Natural killer cell (primary cell): Measurements from ENCODE around the gene SPESP1. TPM values are rescaled to one million over a fixed set of nuclear protein-coding genes. Genes with fewer than 3 reads are reported as not detected.

ENCODE experiments used
- ATAC-seq, 3 donors: fragments of 150-1000 bp in 2 of 3; fragments of 200-7000 bp in 1 of 3; cut with Tn5 transposase; 1 replicate in 1 of 3; 2 replicates in 2 of 3; pipeline ENCODE4 v1.10.0; 2021; ENCODE audit warnings: mild to moderate bottlenecking in 2 of 3, moderate library complexity in 2 of 3
- DNase-seq, 2 donors: peaks; one replicate each; pipeline versions ENCODE4 v3.0.0 to v3.0.0-alpha.2; 2013 to 2021; ENCODE audit warnings: mixed read lengths in 1 of 2
- H3K27ac ChIP-seq: one replicate; pipeline ENCODE4 v1.5.1; 2013; ENCODE audit warnings: mild to moderate bottlenecking, low read length
- H3K27me3 ChIP-seq: one replicate; pipeline ENCODE4 v1.6.1; 2013; ENCODE audit warnings: low read length; ENCODE audit not compliant: control insufficient read depth, insufficient read depth
- H3K36me3 ChIP-seq: one replicate; pipeline ENCODE4 v1.6.1; 2013; ENCODE audit warnings: low read length; ENCODE audit not compliant: control insufficient read depth, insufficient read depth
- H3K4me1 ChIP-seq: one replicate; pipeline ENCODE4 v1.6.1; 2013; ENCODE audit warnings: low read length; ENCODE audit not compliant: control insufficient read depth, insufficient read depth
- H3K4me3 ChIP-seq: one replicate; pipeline ENCODE4 v1.5.1; 2013; ENCODE audit warnings: low read length
- H3K9me3 ChIP-seq: one replicate; pipeline ENCODE4 v1.6.1; 2013; ENCODE audit warnings: low read length; ENCODE audit not compliant: control insufficient read depth, insufficient read depth
- H3K27ac Mint-ChIP-seq, 2 donors: one replicate each; pipeline ENCODE4 v1.8.0; 2022; ENCODE audit warnings: mild to moderate bottlenecking in 2 of 2, mixed read lengths in 2 of 2, moderate library complexity in 1 of 2
- H3K27me3 Mint-ChIP-seq, 2 donors: one replicate each; pipeline ENCODE4 v1.8.0; 2022; ENCODE audit warnings: low read depth in 2 of 2, mixed read lengths in 2 of 2
- H3K36me3 Mint-ChIP-seq: one replicate; pipeline ENCODE4 v1.8.0; 2022; ENCODE audit warnings: mixed read lengths
- H3K4me1 Mint-ChIP-seq, 2 donors: one replicate each; pipeline ENCODE4 v1.8.0; 2022; ENCODE audit warnings: mixed read lengths in 2 of 2
- H3K4me3 Mint-ChIP-seq: one replicate; pipeline ENCODE4 v1.8.0; 2022; ENCODE audit warnings: mild to moderate bottlenecking, moderate library complexity, mixed read lengths
- H3K9me3 Mint-ChIP-seq, 2 donors: one replicate each; pipeline ENCODE4 v1.8.0; 2022; ENCODE audit warnings: mixed read lengths in 2 of 2
- CTCF ChIP-seq: fragments of 200-600 bp; IDR thresholded peaks from one replicate; pipeline ENCODE4 v1.8.0; 2022; ENCODE audit warnings: antibody characterized with exemption
- WGBS: methylation state at CpG from one replicate; pipeline ENCODE4 v1.1.7; 2013; ENCODE audit warnings: missing lambda C conversion rate; ENCODE audit not compliant: insufficient coverage; 5-methylcytosine and 5-hydroxymethylcytosine counted together
- intact Hi-C: fragments of 100-400 bp; cut with micrococcal nuclease; formaldehyde crosslinking; loops from one replicate; pipeline ENCODE4 v1.14.2; 2022
- total RNA-seq, 4 donors: library from RNA; stranded (reverse); fragments of 120-200 nt in 1 of 4; gene quantifications; one replicate each; pipeline versions ENCODE4 v1.2.3 to v1.2.4, GENCODE V29; 2013 to 2022

Gene SPESP1
- total RNA-seq, 3 donors from 2014 or later (not counting 1 experiment from before 2014, with no cell fraction given): 0.43 TPM; not detected in 2

DNA sequence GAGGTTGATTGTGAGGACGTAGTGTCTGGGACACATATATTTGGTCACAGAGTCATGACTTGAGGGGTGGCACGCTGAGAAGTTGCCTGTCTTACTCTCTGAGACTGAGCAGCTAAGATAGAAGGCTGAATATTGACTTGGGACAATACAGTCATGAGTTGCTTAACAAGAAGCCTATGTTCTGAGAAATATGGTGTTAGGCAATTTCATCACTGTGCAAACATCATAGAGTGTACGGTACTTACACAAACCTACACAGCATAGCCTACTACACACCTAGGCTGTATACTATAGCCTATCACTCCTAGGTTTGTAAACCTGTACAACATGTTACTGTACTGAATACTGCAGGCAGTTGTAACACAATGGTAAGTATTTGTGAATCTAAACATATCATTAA lies 30.3 kb upstream of the SPESP1 start:
- WGBS: 82% methylated on average over 2 of the region's 3 CpGs
- TF ChIP-seq CTCF: no peak
- Mint-ChIP-seq H3K27me3 (peaks cover 12 to 39% of the 10 kb centered on the region in 2 donors), H3K36me3 (no peaks in the 10 kb centered on the region), H3K4me3 (no peak overlapping the region), H3K27ac (no peak overlapping the region), H3K4me1 (no peaks in the 10 kb centered on the region), H3K9me3 (no peaks in the 10 kb centered on the region)
- no peak for ATAC-seq
- DNase-seq: no peak
- H3K27ac ChIP-seq: no peak overlapping the region
- no peaks in the 10 kb centered on the region for H3K27me3 ChIP-seq
- intact Hi-C loops: no loop called here
- no peaks in the 10 kb centered on the region for H3K4me1 ChIP-seq
- H3K9me3 ChIP-seq: no peaks in the 10 kb centered on the region
- H3K4me3 ChIP-seq: no peak overlapping the region
- H3K36me3 ChIP-seq: no peaks in the 10 kb centered on the region

- H3K27me3 Mint-ChIP-seq: peaks cover 18 to 51% of the 10 kb centered on the region in 2 donors
These were observed 22.9 kb upstream of the SPESP1 start for GRCh38 chr15:68907396-68907923.

GRCh38 chr15:68909601-68910100 lies 20.7 kb upstream of the SPESP1 start:
- peaks cover 3% of the 10 kb centered on the region for H3K27me3 ChIP-seq
- no peak overlapping the region for H3K4me3 Mint-ChIP-seq
- no peaks in the 10 kb centered on the region for H3K4me1 Mint-ChIP-seq
- intact Hi-C loops: no loop called here
- ATAC-seq: no peak
- no peaks in the 10 kb centered on the region for H3K9me3 Mint-ChIP-seq
- no peak overlapping the region for H3K27ac ChIP-seq
- no peaks in the 10 kb centered on the region for H3K4me1 ChIP-seq
- H3K36me3 Mint-ChIP-seq: no peaks in the 10 kb centered on the region
- no peaks in the 10 kb centered on the region for H3K9me3 ChIP-seq
- TF ChIP-seq CTCF: no peak
- H3K4me3 ChIP-seq: no peak overlapping the region
- H3K27ac Mint-ChIP-seq: no peak overlapping the region
- no peaks in the 10 kb centered on the region for H3K36me3 ChIP-seq
- peaks cover 10 to 46% of the 10 kb centered on the region in 2 donors for H3K27me3 Mint-ChIP-seq
- no peak for DNase-seq

More at GRCh38 chr15:68907396-68907923, 22.9 kb upstream of the SPESP1 start:
- Mint-ChIP-seq H3K36me3 (no peaks in the 10 kb centered on the region), H3K9me3 (no peaks in the 10 kb centered on the region), H3K27ac (no peak overlapping the region), H3K4me3 (no peak overlapping the region), H3K4me1 (no peaks in the 10 kb centered on the region)
- Histone ChIP-seq H3K4me1 (no peaks in the 10 kb centered on the region), H3K9me3 (no peaks in the 10 kb centered on the region), H3K36me3 (no peaks in the 10 kb centered on the region), H3K27ac (no peak overlapping the region), H3K4me3 (no peak overlapping the region), H3K27me3 (no peaks in the 10 kb centered on the region)
- 100% methylated on average over 2 of the region's 2 CpGs for WGBS
- ATAC-seq: no peak
- no peak for DNase-seq
- no peak for TF ChIP-seq CTCF
- intact Hi-C loops: no loop called here

DNA sequence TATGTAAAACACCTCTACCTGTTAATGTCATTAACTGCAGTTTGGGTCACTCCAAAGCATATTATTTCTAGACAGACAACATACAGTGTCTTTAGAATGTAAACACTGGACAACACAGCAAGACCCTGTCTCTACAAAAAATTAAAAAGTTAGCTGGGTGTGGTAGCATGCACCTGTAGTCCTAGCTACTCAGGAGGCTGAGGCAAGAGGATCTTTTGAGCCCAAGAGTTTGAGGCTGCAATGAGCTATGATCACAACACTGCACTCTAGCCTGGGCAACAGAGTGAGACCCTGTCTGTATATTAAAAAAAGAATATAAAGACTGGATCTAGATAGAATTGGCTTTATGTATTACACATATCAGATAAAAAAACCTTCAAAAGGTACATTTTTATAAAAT lies 20.0 kb upstream of the SPESP1 start:
- peaks cover 3% of the 10 kb centered on the region for H3K27me3 ChIP-seq
- Mint-ChIP-seq H3K4me1 (no peaks in the 10 kb centered on the region), H3K36me3 (no peaks in the 10 kb centered on the region), H3K27ac (no peak overlapping the region), H3K4me3 (no peak overlapping the region), H3K9me3 (no peaks in the 10 kb centered on the region), H3K27me3 (peaks cover 13 to 50% of the 10 kb centered on the region in 2 donors)
- H3K27ac ChIP-seq: no peak overlapping the region
- no peak overlapping the region for H3K4me3 ChIP-seq
- no peaks in the 10 kb centered on the region for H3K9me3 ChIP-seq
- no peak for ATAC-seq
- no peak for TF ChIP-seq CTCF
- H3K36me3 ChIP-seq: no peaks in the 10 kb centered on the region
- intact Hi-C loops: no loop called here
- H3K4me1 ChIP-seq: no peaks in the 10 kb centered on the region
- DNase-seq: no peak
